Esophagus squamous epithelium (tissue), 5 donors: Measurements from ENCODE around the gene SLC38A6. TPM values are rescaled to one million over a fixed set of nuclear protein-coding genes. Genes with fewer than 3 reads are reported as not detected.
"Not testable (repeated sequence)": the region's sequence is repeated elsewhere in the genome, so short reads cannot be mapped to it uniquely, and the experiment has no call there.

Experiments used
- DNase-seq: peaks from one replicate; lab custom pipeline; 2025; lab: John Stamatoyannopoulos, UW
- H3K27ac ChIP-seq, 4 donors: fragments of 200-600 bp; sonication (generic); one replicate each; pipeline ENCODE4 v1.5.1; 2016 to 2019; ENCODE audit warnings: mild to moderate bottlenecking in 1 of 4
- H3K27me3 ChIP-seq, 4 donors: fragments of 200-600 bp; sonication (generic); 1 replicate in 3 of 4; 2 replicates in 1 of 4; pipeline versions ENCODE4 v1.5.1 to v1.6.0; 2017 to 2021; ENCODE audit warnings: antibody characterized with exemption in 1 of 4
- H3K36me3 ChIP-seq, 3 donors: fragments of 200-600 bp; sonication (generic); one replicate each; pipeline ENCODE4 v1.5.1; 2016 to 2019
- H3K4me1 ChIP-seq, 3 donors: fragments of 200-600 bp; sonication (generic); one replicate each; pipeline ENCODE4 v1.5.1; 2017 to 2019
- H3K4me3 ChIP-seq, 4 donors: fragments of 200-600 bp; sonication (generic); 1 replicate in 3 of 4; 2 replicates in 1 of 4; pipeline ENCODE4 v1.5.1; 2016 to 2019; ENCODE audit warnings: mild to moderate bottlenecking in 2 of 4, moderate library complexity in 1 of 4
- H3K9me3 ChIP-seq, 3 donors: fragments of 200-600 bp; sonication (generic); one replicate each; pipeline ENCODE4 v1.5.1; 2016 to 2019
- CTCF ChIP-seq, 6 experiments: fragments of 450-650 bp in 4 of 6; fragments of 200-600 bp in 2 of 6; sonication (generic) in 2 of 6; IDR thresholded peaks; one replicate each; pipeline ENCODE4 v1.5.1; 2016 to 2019; ENCODE audit warnings: antibody characterized with exemption in 6 of 6, mild to moderate bottlenecking in 4 of 6, moderate library complexity in 4 of 6
- POLR2A ChIP-seq, 4 donors: fragments of 450-650 bp; IDR thresholded peaks; one replicate each; pipeline ENCODE4 v1.6.1; 2017; ENCODE audit warnings: antibody characterized with exemption in 4 of 4, mild to moderate bottlenecking in 4 of 4, moderate library complexity in 3 of 4
- WGBS, 2 donors: methylation state at CpG; one replicate each; pipeline ENCODE4 v1.1.5; 2018; 5-methylcytosine and 5-hydroxymethylcytosine counted together
- intact Hi-C: fragments of 100-400 bp; cut with DNase I; formaldehyde crosslinking; loops from one replicate; pipeline ENCODE4 v1.15.0; 2022
- total RNA-seq, 4 donors: library from RNA; depleted of rRNA; stranded (reverse); fragments of >200 nt; gene quantifications; one replicate each; pipeline ENCODE4 v1.1.0, GENCODE V29; 2016
- donor health status: DM: yes; HTN: yes; CAD: no.

Gene SLC38A6
- total RNA-seq, 4 donors from 2014 or later, result 2.5 to 14.1 (median 8.1) TPM

- Histone ChIP-seq H3K27ac (no peak overlapping the region), H3K9me3 (no peaks in the 10 kb centered on the region), H3K27me3 (no peaks in the 10 kb centered on the region), H3K4me1 (no peaks in the 10 kb centered on the region), H3K4me3 (no peak overlapping the region), H3K36me3 (no peaks in the 10 kb centered on the region)
- intact Hi-C loops, result no loop called here
- no peak for DNase-seq
- WGBS, 2 donors, result 82 to 84% methylated on average over 3 of the region's 3 CpGs
- TF ChIP-seq POLR2A (IDR thresholded peaks at IDR 0.05) (no peak), CTCF (IDR thresholded peaks at IDR 0.05) (no peak)
Measured at GRCh38 chr14:61051621-61052020, 70.6 kb downstream of the SLC38A6 start.

DNA sequence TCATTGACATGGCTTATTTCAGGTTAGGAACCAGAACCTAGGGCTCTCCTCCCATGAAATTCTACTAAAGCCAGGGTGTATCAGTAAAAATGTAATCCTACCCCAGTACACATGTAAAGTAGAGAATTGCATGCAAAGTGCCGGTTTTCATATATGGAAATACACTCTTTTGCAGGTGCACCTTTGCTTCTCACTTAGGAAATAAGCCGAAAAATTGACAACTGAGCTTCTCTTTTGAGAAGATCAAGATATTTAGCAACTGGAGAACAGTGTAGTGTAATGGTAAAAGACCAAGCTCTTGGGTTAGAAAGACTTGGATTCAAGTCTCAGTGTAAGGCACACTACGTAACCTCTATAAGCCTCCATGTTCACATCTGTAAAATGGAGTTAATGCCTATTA lies 82.4 kb downstream of the SLC38A6 start:
- no peaks in the 10 kb centered on the region for H3K27me3 ChIP-seq
- TF ChIP-seq POLR2A (IDR thresholded peaks at IDR 0.05) (no peak), CTCF (IDR thresholded peaks at IDR 0.05) (no peak)
- no peak overlapping the region for H3K4me3 ChIP-seq
- no peak overlapping the region for H3K27ac ChIP-seq
- WGBS, 2 donors, result 89 to 91% methylated on average over 3 of the region's 3 CpGs
- DNase-seq, result no peak
- H3K9me3 ChIP-seq, result no peaks in the 10 kb centered on the region
- H3K36me3 ChIP-seq, result no peaks in the 10 kb centered on the region
- intact Hi-C loops, result no loop called here
- no peaks in the 10 kb centered on the region for H3K4me1 ChIP-seq

DNA sequence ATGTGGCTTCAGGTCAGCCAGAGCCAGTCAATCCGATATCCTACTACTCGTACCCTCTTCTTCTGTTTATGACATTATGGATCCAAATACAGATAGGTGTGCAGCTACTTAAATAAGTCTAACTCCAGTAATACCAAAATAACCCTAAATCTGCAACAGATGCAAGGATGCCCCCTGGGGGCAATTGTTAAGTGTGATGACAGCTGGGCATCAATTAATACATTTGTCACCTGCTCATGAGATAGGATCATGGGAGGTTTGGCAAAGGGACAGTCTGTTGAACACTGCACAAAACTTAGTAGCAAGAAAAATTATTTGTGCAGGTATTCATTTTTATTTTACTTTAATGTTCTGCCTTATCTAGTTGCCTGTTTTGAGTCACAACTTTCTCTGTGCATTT lies 83.2 kb downstream of the SLC38A6 start:
- intact Hi-C loops, result no loop called here
- H3K27me3 ChIP-seq, result no peaks in the 10 kb centered on the region
- H3K4me3 ChIP-seq, result no peak overlapping the region
- TF ChIP-seq CTCF (IDR thresholded peaks at IDR 0.05) (no peak), POLR2A (IDR thresholded peaks at IDR 0.05) (no peak)
- no peaks in the 10 kb centered on the region for H3K4me1 ChIP-seq
- no peaks in the 10 kb centered on the region for H3K36me3 ChIP-seq
- H3K27ac ChIP-seq, result no peak overlapping the region
- H3K9me3 ChIP-seq, result no peaks in the 10 kb centered on the region
- WGBS, 2 donors, result 89% methylated on average over 2 of the region's 2 CpGs
- DNase-seq, result no peak

DNA sequence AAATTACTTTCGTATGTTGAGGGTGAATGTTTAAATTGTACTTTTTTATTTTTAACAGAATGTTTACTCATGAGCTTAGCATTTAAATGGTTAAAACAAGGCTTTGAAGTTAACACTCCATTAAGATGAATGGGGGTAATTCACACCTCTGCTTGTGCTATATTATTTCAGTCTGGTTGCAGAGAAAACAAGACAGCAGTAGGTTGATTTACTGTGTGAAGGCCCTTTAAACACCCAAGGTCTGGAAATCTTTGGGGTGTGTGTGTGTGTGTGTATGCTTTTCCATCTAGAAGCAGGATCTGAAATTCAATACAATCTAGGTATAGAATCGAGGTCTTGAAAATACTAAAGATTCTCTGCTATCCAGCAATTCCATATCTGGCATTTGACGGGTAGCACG lies 83.8 kb downstream of the SLC38A6 start:
- H3K4me1 ChIP-seq, result no peaks in the 10 kb centered on the region
- H3K27me3 ChIP-seq, result no peaks in the 10 kb centered on the region
- no peak for TF ChIP-seq CTCF (IDR thresholded peaks at IDR 0.05)
- TF ChIP-seq POLR2A (IDR thresholded peaks at IDR 0.05), result no peak
- H3K9me3 ChIP-seq, result no peaks in the 10 kb centered on the region
- no peaks in the 10 kb centered on the region for H3K36me3 ChIP-seq
- no peak for DNase-seq
- H3K27ac ChIP-seq, result no peak overlapping the region
- intact Hi-C loops, result no loop called here
- no peak overlapping the region for H3K4me3 ChIP-seq
- 93 to 94% methylated on average over 4 of the region's 4 CpGs for WGBS, 2 donors

DNA sequence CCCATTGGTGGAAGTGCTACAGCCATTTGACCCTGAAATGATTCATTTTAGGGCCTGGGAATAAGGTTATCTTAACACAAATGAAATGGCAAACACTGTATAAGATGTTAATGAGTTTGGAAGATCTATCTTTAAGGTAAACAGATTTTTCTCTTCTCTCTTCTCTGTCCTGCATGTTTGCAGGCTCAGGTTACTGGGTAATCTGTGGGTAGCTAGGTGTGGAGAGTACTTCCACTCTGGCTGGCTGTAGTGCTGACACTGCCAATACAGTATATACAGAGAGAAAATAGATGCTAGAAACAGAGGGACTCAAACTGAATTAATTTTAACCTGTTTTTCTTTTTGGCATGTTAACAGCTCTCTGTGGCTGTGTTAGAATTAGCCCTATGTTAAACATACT lies 84.6 kb downstream of the SLC38A6 start:
- TF ChIP-seq CTCF (IDR thresholded peaks at IDR 0.05) (no peak), POLR2A (IDR thresholded peaks at IDR 0.05) (no peak)
- no peak for DNase-seq
- Histone ChIP-seq H3K27me3 (no peaks in the 10 kb centered on the region), H3K4me3 (no peak overlapping the region), H3K9me3 (no peaks in the 10 kb centered on the region), H3K27ac (no peak overlapping the region), H3K4me1 (no peaks in the 10 kb centered on the region), H3K36me3 (no peaks in the 10 kb centered on the region)
- intact Hi-C loops, result no loop called here

GRCh38 chr14:61072442-61072841 lies 91.4 kb downstream of the SLC38A6 start:
- intact Hi-C loops, H3K36me3 ChIP-seq, H3K27me3 ChIP-seq, H3K4me3 ChIP-seq, H3K9me3 ChIP-seq, H3K27ac ChIP-seq, DNase-seq, H3K4me1 ChIP-seq: not testable (repeated sequence)
